Measurements from ENCODE around the gene DGKI.

The DGKI gene

DNA sequence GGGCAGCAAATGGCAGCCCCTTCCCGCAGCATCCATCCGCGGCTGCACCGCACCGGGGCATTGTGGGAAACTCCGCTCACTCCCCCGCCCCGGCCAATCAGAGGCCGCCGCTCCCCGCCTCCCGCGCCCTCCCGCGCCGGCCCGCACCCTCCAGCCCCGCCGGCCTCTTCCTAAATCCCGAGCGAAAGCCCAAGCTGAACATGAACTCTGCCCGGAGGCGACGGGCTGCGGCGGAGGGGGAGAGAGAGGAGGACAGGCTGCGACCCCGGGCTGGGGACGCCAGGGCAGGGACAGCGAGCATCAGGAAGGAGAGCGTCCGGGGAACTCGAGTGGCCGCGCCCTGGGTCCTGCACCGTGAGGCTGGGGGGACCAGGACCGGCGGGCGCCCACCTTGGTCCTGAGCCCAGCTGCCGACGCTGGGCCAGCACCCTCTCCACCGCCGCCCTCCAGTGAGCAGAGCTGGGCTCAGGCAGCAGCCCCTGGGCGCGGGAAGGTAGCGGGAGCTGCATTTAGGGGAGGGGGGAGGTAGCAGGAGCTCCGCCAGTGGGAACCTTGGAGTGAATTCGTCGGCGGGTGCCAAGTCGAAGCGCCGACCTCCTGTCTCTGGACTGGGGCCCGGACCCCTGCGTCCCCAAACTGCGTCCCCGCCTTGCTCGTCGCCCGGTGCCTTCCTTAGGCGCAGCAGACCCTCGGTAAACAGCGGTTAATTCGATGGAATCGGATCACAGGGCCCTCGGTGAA lies at the start of gene DGKI:
Gene DGKI (minus strand): TSS at position 148 of the 741 bp plus-strand sequence.
- DNase-seq (ENCODE audit: low read depth in 2 of 2) = no peak

- no peak for DNase-seq (ENCODE audit: low read depth in 2 of 2)
Observed at GRCh38 chr7:137895301-137896221, 48.8 kb upstream of the DGKI start.

GRCh38 chr7:137893143-137893742 lies 46.5 kb upstream of the DGKI start:
- DNase-seq (ENCODE audit: low read depth in 2 of 2) = no peak

- no peak for DNase-seq (ENCODE audit: low read depth in 2 of 2)
Observed at GRCh38 chr7:137891016-137891655, 44.4 kb upstream of the DGKI start.

- no peak for DNase-seq (ENCODE audit: low read depth in 2 of 2)
Observed at GRCh38 chr7:137890449-137890921, 43.7 kb upstream of the DGKI start.

- DNase-seq (ENCODE audit: low read depth in 2 of 2) = no peak
Observed at GRCh38 chr7:137888241-137888640, 41.5 kb upstream of the DGKI start.

GRCh38 chr7:137886746-137887145 lies 40.0 kb upstream of the DGKI start:
- DNase-seq (ENCODE audit: low read depth in 2 of 2) = no peak

DNA sequence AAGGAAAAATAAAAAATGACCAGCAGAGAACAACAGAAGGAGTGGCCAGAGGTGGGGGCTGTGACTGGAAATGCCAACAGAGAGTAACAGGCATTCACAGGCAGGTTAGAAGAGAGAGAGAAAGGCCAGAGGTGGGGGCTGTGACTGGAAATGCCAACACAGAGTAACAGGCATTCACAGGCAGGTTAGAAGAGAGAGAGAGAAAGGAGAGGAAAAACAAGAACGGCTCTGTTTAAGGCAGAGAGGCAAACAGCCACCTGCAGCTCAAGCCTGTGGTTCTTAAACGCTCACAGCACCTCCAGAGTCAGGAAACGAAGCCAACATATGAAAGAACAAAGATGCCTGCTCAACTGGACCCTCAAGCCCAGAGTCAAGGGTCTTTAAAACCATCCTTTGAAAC lies 39.5 kb upstream of the DGKI start:
- no peak for DNase-seq (ENCODE audit: low read depth in 2 of 2)

DNA sequence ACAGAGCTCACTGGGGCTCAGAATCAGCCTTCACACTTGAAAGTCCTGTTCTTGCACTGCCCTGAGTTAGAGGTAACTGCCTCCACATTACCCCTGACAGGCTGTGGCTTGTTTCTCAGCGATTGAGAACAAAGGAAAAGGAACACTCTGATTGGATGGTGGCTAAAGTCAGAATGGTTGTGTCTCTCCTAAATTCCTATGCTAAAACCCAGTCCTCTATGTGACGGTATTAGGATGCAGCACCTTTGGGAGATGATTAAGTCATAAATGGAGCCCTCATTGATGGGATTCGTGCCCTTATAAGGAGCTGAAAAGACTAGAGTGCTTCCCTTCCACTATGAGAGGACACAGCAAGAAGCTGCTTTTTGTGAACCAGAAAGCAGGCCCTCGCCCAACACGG lies 38.9 kb upstream of the DGKI start:
- DNase-seq (ENCODE audit: low read depth in 2 of 2) = no peak

DNA sequence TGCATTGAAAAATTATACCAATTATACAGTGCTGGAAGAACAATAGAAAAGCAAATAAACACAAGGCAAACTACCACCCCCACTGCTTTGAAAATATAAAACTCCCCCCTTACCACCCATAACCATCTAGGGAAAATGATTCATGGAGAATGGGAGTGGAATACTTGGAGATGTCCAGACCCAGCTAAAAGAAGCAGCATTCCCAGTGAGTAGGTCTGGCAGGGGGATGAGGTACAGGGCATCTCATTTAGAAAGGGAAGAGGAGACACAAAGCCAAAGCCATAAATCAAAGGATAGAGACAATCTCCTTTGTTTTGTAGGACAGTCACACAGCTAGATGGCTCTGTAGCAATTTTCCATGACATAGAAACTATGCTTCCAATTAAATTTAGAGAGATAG lies 36.0 kb upstream of the DGKI start:
- no peak for DNase-seq (ENCODE audit: low read depth in 2 of 2)

DNA sequence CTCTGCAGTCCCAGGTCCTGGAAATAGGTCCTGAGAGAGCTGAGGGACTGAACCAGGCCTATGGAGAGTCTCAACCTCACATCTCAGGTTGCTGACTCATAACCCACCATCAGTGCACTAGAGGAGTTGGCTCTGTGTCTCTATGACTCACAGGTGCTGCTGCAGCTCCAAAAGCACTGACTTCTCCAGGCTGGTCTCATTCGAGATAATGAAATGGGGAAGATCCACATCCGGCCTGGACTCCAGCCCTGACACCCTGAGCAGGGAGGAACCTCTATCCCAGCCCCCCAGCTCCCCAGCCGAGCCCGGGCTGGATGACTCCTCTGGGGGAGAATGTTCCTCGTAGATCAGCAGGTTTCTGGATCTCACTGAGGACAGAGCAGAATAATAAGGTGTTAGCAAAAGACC lies 35.5 kb upstream of the DGKI start:
- no peak for DNase-seq (ENCODE audit: low read depth in 2 of 2)

- no peak for DNase-seq (ENCODE audit: low read depth in 2 of 2)
Observed at GRCh38 chr7:137881607-137882260, 35.0 kb upstream of the DGKI start.

DNA sequence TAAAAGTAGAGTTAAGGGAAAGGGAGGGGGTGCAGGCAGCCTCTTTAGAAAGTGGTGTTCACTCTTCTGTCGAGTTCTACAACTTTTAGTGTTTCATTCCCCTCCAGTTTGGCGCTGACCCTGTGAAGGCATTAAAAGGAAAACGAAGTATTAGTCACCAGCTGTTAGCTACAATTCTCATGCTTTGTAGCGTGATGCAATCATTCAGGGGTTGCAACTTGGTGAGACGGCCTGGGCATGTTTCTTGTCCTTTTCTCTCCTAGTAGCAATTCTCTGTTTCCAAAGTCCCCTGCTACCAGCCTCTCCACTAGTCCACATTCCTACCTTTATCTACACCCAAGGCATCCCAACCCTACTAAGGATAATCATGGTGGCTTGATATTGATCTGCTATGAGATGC lies 33.7 kb upstream of the DGKI start:
- no peak for DNase-seq (ENCODE audit: low read depth in 2 of 2)

GRCh38 chr7:137879357-137880158 lies 32.8 kb upstream of the DGKI start:
- DNase-seq (ENCODE audit: low read depth in 2 of 2) = no peak

- no peak for DNase-seq (ENCODE audit: low read depth in 2 of 2)
Observed at GRCh38 chr7:137878333-137878961, 31.7 kb upstream of the DGKI start.

GRCh38 chr7:137877027-137877675 lies 30.4 kb upstream of the DGKI start:
- no peak for DNase-seq (ENCODE audit: low read depth in 2 of 2)

DNA sequence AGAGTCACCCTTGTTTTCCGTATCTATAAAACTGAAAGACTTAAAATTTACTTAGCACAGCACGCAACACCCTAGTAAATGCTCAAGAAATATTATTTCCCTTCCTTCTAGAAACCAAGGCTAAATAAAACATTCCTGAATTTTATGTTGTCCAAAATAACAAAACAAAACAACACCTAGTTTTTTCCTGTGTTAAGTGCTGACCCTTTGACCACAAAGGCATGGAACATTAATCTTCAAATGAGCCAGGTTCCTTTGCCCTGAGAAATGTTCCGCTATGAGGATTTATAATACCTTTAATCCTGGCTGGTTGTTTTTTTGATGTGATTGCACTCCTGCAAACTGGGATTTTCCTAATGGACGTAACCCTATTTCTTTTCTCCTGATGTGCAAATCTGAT lies 29.0 kb upstream of the DGKI start:
- DNase-seq (ENCODE audit: low read depth in 2 of 2) = no peak

DNA sequence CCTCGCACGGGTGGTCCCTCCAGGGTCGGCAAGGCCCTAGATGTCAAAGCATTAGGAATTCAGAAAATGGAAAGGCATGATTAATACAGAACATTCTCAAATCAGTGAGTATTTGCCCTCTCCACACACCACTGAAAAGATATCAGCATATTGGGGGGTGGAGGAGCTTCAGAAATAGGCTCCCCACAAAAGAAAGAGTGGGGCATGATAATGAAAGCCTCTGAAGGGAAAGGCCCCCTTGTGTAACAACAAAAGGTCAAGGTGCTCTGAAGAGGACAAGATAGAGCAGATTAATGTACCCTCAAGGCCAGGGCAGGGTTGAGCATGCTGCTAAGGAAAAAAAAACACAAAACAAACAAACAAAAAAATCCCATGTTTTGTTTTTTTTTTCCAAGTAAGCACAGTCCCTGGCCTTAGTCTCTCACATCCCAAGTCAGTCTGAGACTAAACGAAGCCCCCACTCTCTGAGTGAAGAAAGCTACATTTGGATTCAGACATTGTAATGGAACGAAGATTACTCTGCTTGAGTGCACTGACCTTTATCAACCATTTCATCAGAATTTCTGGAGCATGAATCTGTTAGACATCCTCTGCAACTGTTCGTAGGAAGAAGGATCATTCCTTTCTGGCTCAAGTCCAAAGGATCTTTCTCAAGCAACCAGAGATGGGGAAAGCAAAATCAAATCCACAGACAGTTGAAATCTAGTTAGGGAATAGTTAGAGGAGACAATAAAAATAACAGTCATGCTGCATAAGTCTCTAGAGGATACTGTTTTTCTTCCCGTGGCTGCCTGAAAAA lies 27.4 kb upstream of the DGKI start:
- DNase-seq (ENCODE audit: low read depth in 2 of 2) = no peak

- DNase-seq (ENCODE audit: low read depth in 2 of 2) = no peak
Observed at GRCh38 chr7:137873524-137873923, 26.8 kb upstream of the DGKI start.

Data from stimulated activated CD8-positive, alpha-beta memory T cell treated with anti-CD3 and anti-CD28 coated beads, Interleukin-2, amount 100 ng/mL, for 1 hour (primary cell).